ENCODE measurements around the gene FAM83D. TPM values are rescaled to one million over a fixed set of nuclear protein-coding genes. Genes with fewer than 3 reads are reported as not detected.

Gene FAM83D
- total RNA-seq, 2 experiments from 2014 or later: 1.8 to 1.9 TPM

DNA sequence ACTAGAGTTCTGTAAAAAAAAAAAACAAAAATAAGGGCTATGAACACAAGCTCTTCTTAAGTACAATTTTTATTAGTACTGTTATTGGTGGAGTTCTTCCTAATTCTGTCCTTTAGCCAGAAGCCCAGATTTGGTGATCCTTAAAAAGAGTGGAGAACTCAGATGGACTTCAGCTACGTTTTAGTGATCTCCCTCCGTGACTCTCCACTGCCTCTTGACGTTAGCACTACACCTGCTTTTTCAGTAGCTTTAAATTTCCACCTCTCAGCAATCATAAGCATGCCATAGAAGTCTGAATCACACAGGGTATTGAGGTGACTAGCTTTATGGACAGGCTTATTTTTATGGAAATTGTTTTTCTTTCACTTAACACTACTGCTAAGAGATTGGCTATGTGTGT is 53.6 kb downstream of the FAM83D start:
- intact Hi-C loops (cut with DNase I, micrococcal nuclease): no loop called here
- ChIA-PET CTCF (no interaction called here), POLR2A (interaction anchor here (0.7 kb wide), 1 partner anchor 349 kb away, joined by 3 read pairs; no protein-coding TSS in a partner anchor)
- no peaks in the 10 kb centered on the region for H3K9me3 Mint-ChIP-seq
- peaks cover 40% of the 10 kb centered on the region for H3K36me3 Mint-ChIP-seq (ENCODE audit: low read depth)
- peaks cover 6% of the 10 kb centered on the region for H3K4me1 Mint-ChIP-seq (ENCODE audit: low read depth)
- H3K36me3 ChIP-seq (ENCODE audit: insufficient read depth, low read length): peaks cover 22% of the 10 kb centered on the region
- H3K9me3 ChIP-seq (ENCODE audit: control insufficient read depth in 1 of 2, insufficient read depth in 1 of 2, low read length in 2 of 2): no peaks in the 10 kb centered on the region
- no peaks in the 10 kb centered on the region for H3K4me1 ChIP-seq (ENCODE audit: insufficient read depth, low read length)
- H3K27me3 ChIP-seq (ENCODE audit: control insufficient read depth in 1 of 2, insufficient read depth in 2 of 2, low read length in 2 of 2): no peaks in the 10 kb centered on the region
- no peaks in the 10 kb centered on the region for H3K27me3 Mint-ChIP-seq
- H3K27ac Mint-ChIP-seq: no peak overlapping the region
- no peak overlapping the region for H3K4me3 ChIP-seq (ENCODE audit: low read length)
- H3K4me3 Mint-ChIP-seq: no peak overlapping the region
- DNase-seq (no peak), ATAC-seq (ENCODE audit: poor library complexity) (no peak)
- TF ChIP-seq, protein P1, sequence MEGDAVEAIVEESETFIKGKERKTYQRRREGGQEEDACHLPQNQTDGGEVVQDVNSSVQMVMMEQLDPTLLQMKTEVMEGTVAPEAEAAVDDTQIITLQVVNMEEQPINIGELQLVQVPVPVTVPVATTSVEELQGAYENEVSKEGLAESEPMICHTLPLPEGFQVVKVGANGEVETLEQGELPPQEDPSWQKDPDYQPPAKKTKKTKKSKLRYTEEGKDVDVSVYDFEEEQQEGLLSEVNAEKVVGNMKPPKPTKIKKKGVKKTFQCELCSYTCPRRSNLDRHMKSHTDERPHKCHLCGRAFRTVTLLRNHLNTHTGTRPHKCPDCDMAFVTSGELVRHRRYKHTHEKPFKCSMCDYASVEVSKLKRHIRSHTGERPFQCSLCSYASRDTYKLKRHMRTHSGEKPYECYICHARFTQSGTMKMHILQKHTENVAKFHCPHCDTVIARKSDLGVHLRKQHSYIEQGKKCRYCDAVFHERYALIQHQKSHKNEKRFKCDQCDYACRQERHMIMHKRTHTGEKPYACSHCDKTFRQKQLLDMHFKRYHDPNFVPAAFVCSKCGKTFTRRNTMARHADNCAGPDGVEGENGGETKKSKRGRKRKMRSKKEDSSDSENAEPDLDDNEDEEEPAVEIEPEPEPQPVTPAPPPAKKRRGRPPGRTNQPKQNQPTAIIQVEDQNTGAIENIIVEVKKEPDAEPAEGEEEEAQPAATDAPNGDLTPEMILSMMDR (IDR thresholded peaks at IDR 0.05): no peak
- no peak overlapping the region for H3K27ac ChIP-seq (ENCODE audit: low read depth in 1 of 2, low read length in 2 of 2)

DNA sequence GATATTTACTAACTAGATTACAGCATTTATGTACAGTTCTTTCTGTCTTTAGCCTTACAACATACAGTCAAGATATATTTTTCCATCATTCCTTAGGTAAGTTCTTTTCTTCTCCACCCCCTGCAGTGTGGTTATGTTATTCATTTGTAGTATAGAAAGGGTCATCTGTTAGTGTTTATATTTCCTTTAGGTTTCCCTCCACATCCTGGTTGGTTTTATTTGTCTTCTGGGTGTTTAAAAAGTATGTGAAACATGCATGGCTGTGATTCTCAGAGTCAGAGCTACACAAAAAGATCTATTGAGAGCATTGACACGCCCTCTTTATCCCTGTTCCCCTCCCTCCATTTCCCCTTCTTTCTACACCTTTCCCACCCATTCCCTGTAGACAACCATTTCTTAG is 56.1 kb downstream of the FAM83D start:
- Mint-ChIP-seq H3K36me3 (ENCODE audit: low read depth) (peaks cover 56% of the 10 kb centered on the region), H3K27me3 (no peaks in the 10 kb centered on the region), H3K4me1 (ENCODE audit: low read depth) (peaks cover 6% of the 10 kb centered on the region), H3K4me3 (no peak overlapping the region), H3K27ac (no peak overlapping the region), H3K9me3 (no peaks in the 10 kb centered on the region)
- Histone ChIP-seq H3K27ac (ENCODE audit: low read depth in 1 of 2, low read length in 2 of 2) (no peak overlapping the region), H3K4me3 (ENCODE audit: low read length) (no peak overlapping the region), H3K4me1 (ENCODE audit: insufficient read depth, low read length) (no peaks in the 10 kb centered on the region), H3K27me3 (ENCODE audit: control insufficient read depth in 1 of 2, insufficient read depth in 2 of 2, low read length in 2 of 2) (no peaks in the 10 kb centered on the region), H3K36me3 (ENCODE audit: insufficient read depth, low read length) (peaks cover 15% of the 10 kb centered on the region), H3K9me3 (ENCODE audit: control insufficient read depth in 1 of 2, insufficient read depth in 1 of 2, low read length in 2 of 2) (no peaks in the 10 kb centered on the region)
- TF ChIP-seq, protein P1 (IDR thresholded peaks at IDR 0.05): no peak
- intact Hi-C loops (cut with DNase I, micrococcal nuclease): no loop called here
- ChIA-PET POLR2A (interaction anchor here (0.7 kb wide), 1 partner anchor 20 kb away, joined by 4 read pairs; no protein-coding TSS in a partner anchor), CTCF (no interaction called here)
- DNase-seq (no peak), ATAC-seq (ENCODE audit: poor library complexity) (no peak)

- Mint-ChIP-seq H3K4me1 (ENCODE audit: low read depth) (peaks cover 6% of the 10 kb centered on the region), H3K27me3 (no peaks in the 10 kb centered on the region), H3K4me3 (no peak overlapping the region), H3K27ac (no peak overlapping the region), H3K36me3 (ENCODE audit: low read depth) (peaks cover 80% of the 10 kb centered on the region), H3K9me3 (no peaks in the 10 kb centered on the region)
- H3K27ac ChIP-seq (ENCODE audit: low read depth in 1 of 2, low read length in 2 of 2): no peak overlapping the region
- ChIA-PET POLR2A (no interaction called here), CTCF (no interaction called here)
- no peaks in the 10 kb centered on the region for H3K27me3 ChIP-seq (ENCODE audit: control insufficient read depth in 1 of 2, insufficient read depth in 2 of 2, low read length in 2 of 2)
- intact Hi-C loops (cut with DNase I, micrococcal nuclease): no loop called here
- no peaks in the 10 kb centered on the region for H3K4me1 ChIP-seq (ENCODE audit: insufficient read depth, low read length)
- ATAC-seq (ENCODE audit: poor library complexity) (no peak), DNase-seq (no peak)
- H3K4me3 ChIP-seq (ENCODE audit: low read length): no peak overlapping the region
- peaks cover 18% of the 10 kb centered on the region for H3K36me3 ChIP-seq (ENCODE audit: insufficient read depth, low read length)
- TF ChIP-seq, protein P1 (IDR thresholded peaks at IDR 0.05): no peak
- no peaks in the 10 kb centered on the region for H3K9me3 ChIP-seq (ENCODE audit: control insufficient read depth in 1 of 2, insufficient read depth in 1 of 2, low read length in 2 of 2)
Observed at GRCh38 chr20:38985060-38985459, 58.8 kb downstream of the FAM83D start.
